ENCODE results near the gene SYNE2.

SYNE2 gene

DNA sequence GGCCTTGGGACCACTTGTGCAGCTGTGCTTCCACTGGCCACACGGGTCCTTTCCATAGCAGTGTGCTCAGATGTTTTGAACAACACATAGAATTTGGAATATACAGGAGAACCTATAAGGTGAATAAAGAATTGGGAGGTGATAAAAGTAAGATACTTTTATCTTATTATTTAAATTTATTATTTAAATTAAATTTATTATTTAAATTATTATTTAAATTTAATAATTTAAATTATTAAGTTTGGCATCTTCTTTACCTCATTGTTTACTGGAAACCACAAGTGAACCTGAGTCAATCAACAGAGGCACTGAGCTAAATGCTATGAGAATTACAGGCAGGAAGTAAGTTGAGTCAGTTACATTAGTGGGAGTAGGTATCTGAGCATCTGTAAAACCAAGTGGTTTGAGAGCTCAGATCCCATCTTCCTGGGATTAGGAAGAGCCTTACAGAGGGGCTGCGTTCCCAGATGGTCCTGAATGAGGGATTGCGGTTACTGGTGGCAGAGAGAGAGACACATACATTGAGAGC lies 338.2 kb downstream of the SYNE2 start:
- Histone ChIP-seq H3K36me3 (ENCODE audit: control insufficient read depth, insufficient read depth, low read length) (no peaks in the 10 kb centered on the region), H3K4me2 (ENCODE audit: low read length) (no peak overlapping the region)

DNA sequence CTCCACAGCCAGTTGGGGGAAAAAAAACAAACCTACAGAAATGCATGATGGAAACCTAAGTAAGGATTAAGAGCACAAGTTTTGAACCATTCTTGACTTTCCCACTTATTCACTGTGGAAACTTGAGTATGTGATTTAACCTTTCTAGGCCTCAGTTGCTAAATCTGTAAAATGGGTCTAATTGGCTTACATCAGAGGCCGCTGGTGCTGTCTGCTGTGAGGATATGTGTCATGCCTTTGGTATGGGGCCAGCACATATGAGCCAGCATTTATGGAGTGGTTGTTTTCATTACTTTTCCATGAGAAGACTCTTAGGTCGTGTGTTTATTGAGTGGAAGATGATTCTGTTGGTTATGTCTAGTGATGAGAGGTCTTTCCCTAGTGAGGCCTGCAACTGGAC lies 339.0 kb downstream of the SYNE2 start:
- H3K4me3 ChIP-seq (ENCODE audit: low read depth, low read length) = no peak overlapping the region
- H3K27ac ChIP-seq = no peak overlapping the region

More for the DNA sequence above, 338.2 kb downstream of the SYNE2 start:
- H3K4me1 ChIP-seq = peaks cover 16% of the 10 kb centered on the region
- no peak overlapping the region for H3K4me3 ChIP-seq (ENCODE audit: low read depth, low read length)
- no peaks in the 10 kb centered on the region for H3K79me2 ChIP-seq
- TF ChIP-seq CTCF (IDR thresholded peaks at IDR 0.05) = no peak
- no peak overlapping the region for H3K27ac ChIP-seq
- no peaks in the 10 kb centered on the region for H3K9me3 ChIP-seq (ENCODE audit: control insufficient read depth, low read length)
- no peaks in the 10 kb centered on the region for H3K27me3 ChIP-seq (ENCODE audit: control insufficient read depth, insufficient read depth, low read length)
- no peak overlapping the region for H2AFZ ChIP-seq
- no peak overlapping the region for H3K9ac ChIP-seq

DNA sequence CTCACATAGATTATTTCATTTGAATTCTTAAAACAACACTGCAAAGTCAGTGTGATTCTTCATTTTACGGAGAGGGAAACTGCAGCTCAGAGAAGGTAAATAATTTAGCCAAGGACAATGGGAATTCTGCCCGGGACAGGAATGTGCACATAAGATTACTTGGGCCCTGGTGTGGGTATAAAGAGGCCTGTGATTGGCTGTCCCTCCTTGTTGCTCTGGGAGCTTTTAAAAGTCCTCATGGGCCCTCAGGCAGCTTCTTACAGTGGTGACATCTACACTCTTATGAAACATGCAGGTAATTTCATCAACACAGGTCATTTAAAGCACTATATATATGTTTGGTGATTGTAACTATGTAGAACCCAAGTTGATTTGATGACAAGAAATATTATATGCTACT lies 341.0 kb downstream of the SYNE2 start:
- TF ChIP-seq CTCF (IDR thresholded peaks at IDR 0.05) = no peak
- H3K9me3 ChIP-seq (ENCODE audit: control insufficient read depth, low read length) = no peaks in the 10 kb centered on the region
- H3K4me3 ChIP-seq (ENCODE audit: low read depth, low read length) = no peak overlapping the region
- peak overlapping the region; percentile 34 for H2AFZ ChIP-seq
- no peaks in the 10 kb centered on the region for H3K27me3 ChIP-seq (ENCODE audit: control insufficient read depth, insufficient read depth, low read length)
- H3K27ac ChIP-seq = no peak overlapping the region
- H3K79me2 ChIP-seq = peaks cover 2% of the 10 kb centered on the region
- H3K4me1 ChIP-seq = peaks cover 36% of the 10 kb centered on the region
- H3K36me3 ChIP-seq (ENCODE audit: control insufficient read depth, insufficient read depth, low read length) = no peaks in the 10 kb centered on the region
- no peak overlapping the region for H3K9ac ChIP-seq
- no peak overlapping the region for H3K4me2 ChIP-seq (ENCODE audit: low read length)

More for the DNA sequence above, 339.0 kb downstream of the SYNE2 start:
- H3K9ac ChIP-seq = no peak overlapping the region
- no peaks in the 10 kb centered on the region for H3K36me3 ChIP-seq (ENCODE audit: control insufficient read depth, insufficient read depth, low read length)
- no peaks in the 10 kb centered on the region for H3K79me2 ChIP-seq
- H3K27me3 ChIP-seq (ENCODE audit: control insufficient read depth, insufficient read depth, low read length) = no peaks in the 10 kb centered on the region
- H3K4me2 ChIP-seq (ENCODE audit: low read length) = no peak overlapping the region
- TF ChIP-seq CTCF (IDR thresholded peaks at IDR 0.05) = no peak
- H3K4me1 ChIP-seq = peaks cover 24% of the 10 kb centered on the region
- no peak overlapping the region for H2AFZ ChIP-seq
- H3K9me3 ChIP-seq (ENCODE audit: control insufficient read depth, low read length) = no peaks in the 10 kb centered on the region

- Histone ChIP-seq H3K4me3 (ENCODE audit: low read depth, low read length) (no peak overlapping the region), H3K27me3 (ENCODE audit: control insufficient read depth, insufficient read depth, low read length) (no peaks in the 10 kb centered on the region), H3K9ac (no peak overlapping the region), H3K36me3 (ENCODE audit: control insufficient read depth, insufficient read depth, low read length) (no peaks in the 10 kb centered on the region), H2AFZ (peak overlapping the region; percentile 86), H3K27ac (peak overlapping the region; percentile 92), H3K4me1 (peaks cover 38% of the 10 kb centered on the region), H3K4me2 (ENCODE audit: low read length) (no peak overlapping the region), H3K9me3 (ENCODE audit: control insufficient read depth, low read length) (no peaks in the 10 kb centered on the region), H3K79me2 (peaks cover 8% of the 10 kb centered on the region)
- no peak for TF ChIP-seq CTCF (IDR thresholded peaks at IDR 0.05)
Measured at GRCh38 chr14:64194404-64194803, 341.6 kb downstream of the SYNE2 start.

- no peak overlapping the region for H3K4me3 ChIP-seq (ENCODE audit: low read depth, low read length)
- peak overlapping the region; percentile 86 for H2AFZ ChIP-seq
- no peaks in the 10 kb centered on the region for H3K27me3 ChIP-seq (ENCODE audit: control insufficient read depth, insufficient read depth, low read length)
- no peak overlapping the region for H3K9ac ChIP-seq
- no peaks in the 10 kb centered on the region for H3K9me3 ChIP-seq (ENCODE audit: control insufficient read depth, low read length)
- peaks cover 39% of the 10 kb centered on the region for H3K4me1 ChIP-seq
- H3K79me2 ChIP-seq = peaks cover 8% of the 10 kb centered on the region
- peak overlapping the region; percentile 1 for H3K4me2 ChIP-seq (ENCODE audit: low read length)
- peak overlapping the region; percentile 92 for H3K27ac ChIP-seq
- TF ChIP-seq CTCF (IDR thresholded peaks at IDR 0.05) = no peak
- no peaks in the 10 kb centered on the region for H3K36me3 ChIP-seq (ENCODE audit: control insufficient read depth, insufficient read depth, low read length)
Measured at GRCh38 chr14:64195199-64195598, 342.4 kb downstream of the SYNE2 start.
